ENCODE measurements around the gene HIPK2. TPM values are rescaled to one million over a fixed set of nuclear protein-coding genes. Genes with fewer than 3 reads are reported as not detected.

Gene HIPK2
- total RNA-seq, result 21.1 and 23.0 TPM in 2 replicates

- H3K36me3 Mint-ChIP-seq (ENCODE audit: low read depth), result peaks cover 9% of the 10 kb centered on the region
- POLR2A ChIA-PET, result interaction anchor here (0.8 to 1.4 kb wide), 7 partner anchors 10 to 399 kb away, joined by 3 to 6 read pairs (median 4); partner anchors contain the start of gene KDM7A
- no peaks in the 10 kb centered on the region for H3K9me3 Mint-ChIP-seq
- ATAC-seq (ENCODE audit: low read depth) (peak; percentile 81), DNase-seq (peak; percentile 71)
- TF ChIP-seq CTCF (IDR thresholded peaks at IDR 0.05), result no peak
- peak within 1 kb of the TSS; percentile 99 for H3K4me3 Mint-ChIP-seq
- CTCF ChIA-PET, result interaction anchor here (0.9 to 1.9 kb wide), 2 partner anchors 130 to 131 kb away, joined by 4 read pairs; no protein-coding TSS in a partner anchor
- peak within 1 kb of the TSS; percentile 94 for H3K27ac Mint-ChIP-seq
- H3K27me3 Mint-ChIP-seq, result peaks cover 3% of the 10 kb centered on the region
- intact Hi-C loops (cut with micrococcal nuclease), result loop anchor here (2.0 to 10.0 kb wide), 9 partner anchors 51 to 1237 kb away; partner anchors contain the start of genes MKRN1, MRPS33 and TBXAS1
- H3K4me1 Mint-ChIP-seq, result peaks cover 39% of the 10 kb centered on the region
Observed at GRCh38 chr7:139777948-139778841, at the start of gene HIPK2. Gene HIPK2, minus strand, starts transcription at chr7:139777998. Its CDS starts 375 bp downstream, at chr7:139777623.

- no peak for ATAC-seq (ENCODE audit: low read depth)
- Mint-ChIP-seq H3K36me3 (ENCODE audit: low read depth) (no peaks in the 10 kb centered on the region), H3K9me3 (no peaks in the 10 kb centered on the region), H3K4me3 (no peak overlapping the region), H3K27ac (no peak overlapping the region), H3K27me3 (no peaks in the 10 kb centered on the region), H3K4me1 (peaks cover 34% of the 10 kb centered on the region)
- POLR2A ChIA-PET, result no interaction called here
- CTCF ChIA-PET, result no interaction called here
- DNase-seq, result no peak
- TF ChIP-seq CTCF (IDR thresholded peaks at IDR 0.05), result no peak
- intact Hi-C loops (cut with micrococcal nuclease), result no loop called here
Observed at GRCh38 chr7:139827042-139827441, 49.2 kb upstream of the HIPK2 start.

DNA sequence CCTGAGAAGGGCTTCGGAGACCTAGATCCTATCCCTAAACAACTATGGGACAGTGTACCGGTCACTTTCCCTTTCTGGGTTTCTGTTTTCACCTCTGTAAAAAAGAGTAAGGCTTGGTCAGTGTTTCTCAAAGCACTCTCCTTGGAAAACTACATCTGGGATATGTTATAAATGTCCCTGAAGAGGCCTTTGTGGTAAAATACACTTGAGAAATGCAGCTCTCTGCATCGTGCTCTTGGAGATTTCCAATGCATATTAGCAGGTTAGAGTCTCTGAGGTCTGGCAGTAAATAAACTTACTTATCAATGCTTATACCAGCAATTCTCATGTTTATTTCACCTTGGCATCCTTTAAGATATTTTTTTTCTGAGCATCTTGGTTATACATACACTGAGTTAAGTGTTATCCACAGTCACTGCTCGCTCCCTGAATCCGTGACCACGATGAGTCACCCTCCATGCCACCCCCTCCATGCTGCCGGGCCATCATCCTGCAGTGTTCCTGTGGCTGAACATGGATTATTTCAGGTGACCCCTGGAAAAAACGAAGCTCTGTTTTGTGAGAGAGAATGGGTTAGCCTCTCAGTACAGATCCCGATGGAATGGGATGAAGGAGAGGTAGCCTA is 48.0 kb upstream of the HIPK2 start:
- no peaks in the 10 kb centered on the region for H3K36me3 Mint-ChIP-seq (ENCODE audit: low read depth)
- H3K4me1 Mint-ChIP-seq, result peaks cover 27% of the 10 kb centered on the region
- no peak overlapping the region for H3K4me3 Mint-ChIP-seq
- no peaks in the 10 kb centered on the region for H3K9me3 Mint-ChIP-seq
- no peak for ATAC-seq (ENCODE audit: low read depth)
- ChIA-PET CTCF (no interaction called here), POLR2A (no interaction called here)
- intact Hi-C loops (cut with micrococcal nuclease), result no loop called here
- no peak overlapping the region for H3K27ac Mint-ChIP-seq
- TF ChIP-seq CTCF (IDR thresholded peaks at IDR 0.05), result no peak
- DNase-seq, result no peak
- H3K27me3 Mint-ChIP-seq, result no peaks in the 10 kb centered on the region

DNA sequence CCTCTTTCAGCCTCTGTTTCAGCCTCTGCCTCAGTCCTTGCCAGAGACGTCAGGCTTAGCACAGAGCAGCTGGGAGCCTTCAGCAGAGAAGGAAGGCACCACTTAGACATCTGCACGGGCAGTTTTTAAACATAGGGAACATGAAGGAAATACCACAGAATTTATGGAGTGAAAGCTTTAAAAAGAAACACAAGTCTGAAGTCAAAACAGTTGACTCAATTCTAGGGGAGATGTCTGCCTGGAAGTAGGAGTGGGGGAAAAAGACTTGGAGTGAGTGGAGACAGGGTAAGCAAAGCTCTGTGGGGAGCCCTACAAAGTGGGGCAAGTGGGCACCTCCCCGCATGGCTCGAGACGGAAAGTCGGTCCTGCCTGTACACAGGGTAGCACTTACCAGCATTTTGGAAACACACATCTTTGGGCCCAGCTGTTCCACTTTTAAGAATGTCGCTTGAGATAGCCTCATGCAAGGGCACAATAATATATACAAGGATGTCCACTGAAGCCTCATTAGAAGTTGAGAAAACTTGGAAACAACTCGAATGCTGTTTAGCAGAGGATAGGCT is 46.2 kb upstream of the HIPK2 start:
- no peaks in the 10 kb centered on the region for H3K9me3 Mint-ChIP-seq
- intact Hi-C loops (cut with micrococcal nuclease), result no loop called here
- no peak for ATAC-seq (ENCODE audit: low read depth)

More for the DNA sequence above, 46.2 kb upstream of the HIPK2 start:
- Mint-ChIP-seq H3K4me1 (peaks cover 9% of the 10 kb centered on the region), H3K27me3 (no peaks in the 10 kb centered on the region), H3K27ac (no peak overlapping the region), H3K36me3 (ENCODE audit: low read depth) (no peaks in the 10 kb centered on the region), H3K4me3 (no peak overlapping the region)
- DNase-seq, result no peak
- no peak for TF ChIP-seq CTCF (IDR thresholded peaks at IDR 0.05)
- POLR2A ChIA-PET, result no interaction called here
- CTCF ChIA-PET, result no interaction called here

Measured in activated B cell treated with CpG ODN at 0.5 μM for 24 hours (primary cell).